Lower lobe of right lung (tissue), 2 donors: ENCODE measurements around the gene ABHD17B. TPM values are rescaled to one million over a fixed set of nuclear protein-coding genes. Genes with fewer than 3 reads are reported as not detected.
"Not testable (repeated sequence)": the region's sequence is repeated elsewhere in the genome, so short reads cannot be mapped to it uniquely, and the experiment has no call there.

Experiments
- ATAC-seq, 2 donors: fragments of 200-7000 bp; cut with Tn5 transposase; one replicate each; pipeline ENCODE4 v1.9.1; 2020 to 2022; ENCODE audit warnings: mild to moderate bottlenecking in 2 of 2, moderate library complexity in 2 of 2
- DNase-seq: peaks from one replicate; pipeline ENCODE4 v3.0.0-alpha.2; 2020
- H3K27ac ChIP-seq: fragments of 200-600 bp; one replicate; pipeline ENCODE4 v1.8.0; 2022
- H3K27me3 ChIP-seq: fragments of 200-600 bp; one replicate; pipeline ENCODE4 v1.8.0; 2022; ENCODE audit warnings: low read depth
- H3K36me3 ChIP-seq: fragments of 200-600 bp; one replicate; pipeline ENCODE4 v1.8.0; 2022; ENCODE audit warnings: mild to moderate bottlenecking
- H3K4me1 ChIP-seq: fragments of 200-600 bp; one replicate; pipeline ENCODE4 v1.8.0; 2022
- H3K4me3 ChIP-seq: fragments of 200-600 bp; one replicate; pipeline ENCODE4 v1.8.0; 2022; ENCODE audit warnings: mild to moderate bottlenecking
- H3K9me3 ChIP-seq: fragments of 200-600 bp; one replicate; pipeline ENCODE4 v1.8.0; 2022
- intact Hi-C: fragments of 100-400 bp; cut with DNase I; formaldehyde crosslinking; loops from one replicate; pipeline ENCODE4 v1.11.0; 2022
- total RNA-seq: library from RNA; stranded (reverse); fragmentation: NEBNext Ultra II Directional; extraction: Animal tissue kit (Norgen Biotek cat#: 25700); gene quantifications from one replicate; pipeline ENCODE4 v1.2.1, GENCODE V29; 2021
- TF ChIP-seq, protein P1 (sequence below): fragments of 200-600 bp; IDR thresholded peaks from one replicate; pipeline ENCODE4 v1.8.0; 2022; ENCODE audit warnings: antibody characterized with exemption, mild to moderate bottlenecking
- donor health status: DM: no; HTN: yes; CAD: no; lungs with severe emphysema.

The ABHD17B gene
- total RNA-seq, 1 donor from 2014 or later, result 12.8 TPM

DNA sequence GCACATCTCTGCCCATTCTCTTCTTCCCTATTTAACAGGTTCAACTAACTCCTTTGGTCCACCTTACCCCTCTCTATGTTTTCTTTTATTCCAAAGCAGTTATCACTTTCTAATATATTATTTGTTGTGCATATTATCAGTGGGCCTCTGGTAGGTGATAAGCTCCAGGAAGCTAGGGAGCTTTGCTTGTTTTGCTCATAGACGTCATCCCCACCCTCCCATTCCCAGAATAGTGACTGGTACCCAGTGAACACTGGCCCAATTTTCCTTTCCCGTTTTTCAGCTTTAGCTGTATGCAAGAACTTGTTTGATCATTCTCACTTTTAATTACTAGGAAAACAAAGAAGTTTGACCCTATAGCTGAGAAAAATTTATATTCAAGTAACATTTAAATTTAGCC lies 6.9 kb downstream of the ABHD17B start:
- H3K27me3 ChIP-seq, result no peaks in the 10 kb centered on the region
- H3K36me3 ChIP-seq, result peaks cover 7% of the 10 kb centered on the region
- TF ChIP-seq, protein P1, sequence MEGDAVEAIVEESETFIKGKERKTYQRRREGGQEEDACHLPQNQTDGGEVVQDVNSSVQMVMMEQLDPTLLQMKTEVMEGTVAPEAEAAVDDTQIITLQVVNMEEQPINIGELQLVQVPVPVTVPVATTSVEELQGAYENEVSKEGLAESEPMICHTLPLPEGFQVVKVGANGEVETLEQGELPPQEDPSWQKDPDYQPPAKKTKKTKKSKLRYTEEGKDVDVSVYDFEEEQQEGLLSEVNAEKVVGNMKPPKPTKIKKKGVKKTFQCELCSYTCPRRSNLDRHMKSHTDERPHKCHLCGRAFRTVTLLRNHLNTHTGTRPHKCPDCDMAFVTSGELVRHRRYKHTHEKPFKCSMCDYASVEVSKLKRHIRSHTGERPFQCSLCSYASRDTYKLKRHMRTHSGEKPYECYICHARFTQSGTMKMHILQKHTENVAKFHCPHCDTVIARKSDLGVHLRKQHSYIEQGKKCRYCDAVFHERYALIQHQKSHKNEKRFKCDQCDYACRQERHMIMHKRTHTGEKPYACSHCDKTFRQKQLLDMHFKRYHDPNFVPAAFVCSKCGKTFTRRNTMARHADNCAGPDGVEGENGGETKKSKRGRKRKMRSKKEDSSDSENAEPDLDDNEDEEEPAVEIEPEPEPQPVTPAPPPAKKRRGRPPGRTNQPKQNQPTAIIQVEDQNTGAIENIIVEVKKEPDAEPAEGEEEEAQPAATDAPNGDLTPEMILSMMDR, result no peak
- H3K27ac ChIP-seq, result no peak overlapping the region
- no peak for DNase-seq
- no peak for ATAC-seq
- no peaks in the 10 kb centered on the region for H3K9me3 ChIP-seq
- intact Hi-C loops, result no loop called here
- no peak overlapping the region for H3K4me3 ChIP-seq
- peaks cover 8% of the 10 kb centered on the region for H3K4me1 ChIP-seq

DNA sequence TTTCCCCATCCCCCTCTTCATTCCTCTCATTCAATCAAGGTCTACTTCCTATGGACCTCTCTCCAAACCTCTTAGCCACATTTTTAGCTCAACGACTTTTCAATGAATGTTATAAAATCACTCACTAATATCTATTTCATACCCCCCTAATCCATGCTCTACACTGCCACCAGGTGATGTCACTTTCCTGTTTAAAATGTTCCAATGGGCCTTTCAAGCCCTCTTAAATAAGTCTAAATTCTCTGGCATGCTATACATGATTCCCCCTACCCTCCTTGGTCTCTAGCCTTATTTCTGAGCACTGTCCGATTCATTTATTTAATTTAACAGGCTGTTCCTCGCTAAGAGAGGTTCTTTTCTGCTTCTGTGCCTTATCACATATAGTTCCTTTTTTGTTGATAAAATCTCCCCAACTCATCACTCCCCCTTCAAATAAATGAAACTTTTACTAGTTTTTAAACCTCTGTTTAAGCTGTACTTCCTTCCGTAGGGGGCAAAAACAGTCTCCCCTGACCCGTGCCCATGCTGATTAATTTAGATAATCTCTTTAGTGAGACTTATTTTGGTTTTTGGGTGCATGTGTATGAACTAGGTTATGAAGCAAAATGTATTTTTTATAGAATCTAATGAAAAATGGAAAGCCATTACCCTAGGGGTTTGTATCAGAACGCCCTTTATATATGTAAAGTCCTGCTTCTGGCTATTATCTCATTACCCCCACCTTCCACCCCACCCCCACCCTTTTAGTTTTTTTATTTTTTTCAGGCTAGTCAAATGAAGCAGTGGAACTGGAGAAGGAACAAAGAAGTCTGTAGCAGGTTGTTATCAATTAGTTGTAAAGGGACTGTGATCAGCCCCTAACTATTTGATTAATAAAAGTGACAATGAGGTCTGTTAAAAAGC lies 9.0 kb downstream of the ABHD17B start:
- H3K9me3 ChIP-seq, result no peaks in the 10 kb centered on the region
- TF ChIP-seq, protein P1, result no peak
- ATAC-seq, result no peak
- peaks cover 7% of the 10 kb centered on the region for H3K36me3 ChIP-seq
- no peak for DNase-seq
- peaks cover 11% of the 10 kb centered on the region for H3K4me1 ChIP-seq
- no peak overlapping the region for H3K27ac ChIP-seq
- intact Hi-C loops, result no loop called here
- H3K4me3 ChIP-seq, result no peak overlapping the region
- no peaks in the 10 kb centered on the region for H3K27me3 ChIP-seq

DNA sequence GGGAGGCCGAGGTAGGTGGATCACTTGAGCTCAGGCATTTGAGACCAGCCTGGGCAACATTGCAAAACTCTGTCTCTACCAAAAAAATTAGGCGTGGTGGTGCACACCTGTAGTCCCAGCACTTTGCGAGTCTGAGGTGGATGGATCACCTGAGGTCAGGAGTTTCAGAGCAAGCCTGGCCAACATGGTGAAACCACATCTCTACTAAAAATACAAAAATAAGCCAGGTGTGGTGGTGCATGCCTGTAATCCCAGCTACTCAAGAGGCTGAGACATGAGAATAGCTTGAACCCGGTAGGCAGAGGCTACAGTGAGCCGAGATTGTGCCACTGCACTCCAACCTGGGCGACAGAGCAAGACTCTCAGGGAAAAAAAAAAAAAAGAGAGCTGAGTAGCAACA lies 12.2 kb downstream of the ABHD17B start:
- H3K27ac ChIP-seq, DNase-seq, H3K27me3 ChIP-seq, H3K9me3 ChIP-seq, H3K4me3 ChIP-seq, ATAC-seq, intact Hi-C loops, H3K36me3 ChIP-seq: not testable (repeated sequence)
- peaks cover 24% of the 10 kb centered on the region for H3K4me1 ChIP-seq

DNA sequence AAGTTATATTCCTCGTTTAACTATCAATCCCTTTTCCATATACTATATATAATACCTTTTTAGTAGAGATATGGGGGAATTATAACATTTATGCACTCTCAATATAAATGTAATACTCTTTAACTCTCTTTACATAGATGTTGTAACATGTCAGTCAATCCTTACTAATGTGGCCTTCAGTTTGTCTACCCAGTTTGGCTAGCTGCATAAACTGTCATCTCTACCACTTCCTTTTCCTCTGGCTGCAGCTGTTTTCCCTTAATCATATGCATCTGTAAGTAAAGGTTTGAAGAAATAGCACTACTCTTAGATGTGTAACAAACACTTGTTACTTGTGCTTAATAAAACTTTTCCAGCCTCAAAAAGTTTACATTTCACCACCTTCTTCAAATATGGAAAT lies 13.4 kb downstream of the ABHD17B start:
- H3K36me3 ChIP-seq, result no peaks in the 10 kb centered on the region
- ATAC-seq, result no peak
- intact Hi-C loops, result no loop called here
- H3K27me3 ChIP-seq, result no peaks in the 10 kb centered on the region
- no peak overlapping the region for H3K27ac ChIP-seq
- no peaks in the 10 kb centered on the region for H3K9me3 ChIP-seq
- H3K4me3 ChIP-seq, result no peak overlapping the region
- peaks cover 24% of the 10 kb centered on the region for H3K4me1 ChIP-seq
- no peak for DNase-seq
- TF ChIP-seq, protein P1, result no peak

DNA sequence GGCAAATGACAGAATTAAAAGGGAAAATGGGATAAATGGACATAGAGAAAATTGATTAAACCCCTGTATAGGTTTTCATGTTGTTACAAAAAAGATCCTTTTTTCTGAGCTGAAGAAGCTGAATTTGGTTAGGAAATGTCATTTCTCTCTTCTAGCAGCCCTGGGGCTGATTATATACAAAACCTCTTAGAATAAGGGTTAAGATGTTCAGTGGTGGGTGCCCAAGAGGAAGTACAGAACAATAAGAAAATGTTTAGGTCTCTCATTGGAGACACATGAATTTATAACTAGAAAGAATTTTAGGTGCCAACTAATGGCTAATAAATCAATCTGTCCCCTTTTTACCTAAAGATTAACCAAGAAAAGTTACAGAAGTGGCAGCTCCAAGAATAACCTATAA lies 14.2 kb downstream of the ABHD17B start:
- Histone ChIP-seq H3K9me3 (no peaks in the 10 kb centered on the region), H3K27me3 (no peaks in the 10 kb centered on the region), H3K4me1 (peaks cover 24% of the 10 kb centered on the region), H3K4me3 (no peak overlapping the region), H3K36me3 (no peaks in the 10 kb centered on the region), H3K27ac (no peak overlapping the region)
- DNase-seq (no peak), ATAC-seq (no peak)
- TF ChIP-seq, protein P1, result no peak
- intact Hi-C loops, result no loop called here

DNA sequence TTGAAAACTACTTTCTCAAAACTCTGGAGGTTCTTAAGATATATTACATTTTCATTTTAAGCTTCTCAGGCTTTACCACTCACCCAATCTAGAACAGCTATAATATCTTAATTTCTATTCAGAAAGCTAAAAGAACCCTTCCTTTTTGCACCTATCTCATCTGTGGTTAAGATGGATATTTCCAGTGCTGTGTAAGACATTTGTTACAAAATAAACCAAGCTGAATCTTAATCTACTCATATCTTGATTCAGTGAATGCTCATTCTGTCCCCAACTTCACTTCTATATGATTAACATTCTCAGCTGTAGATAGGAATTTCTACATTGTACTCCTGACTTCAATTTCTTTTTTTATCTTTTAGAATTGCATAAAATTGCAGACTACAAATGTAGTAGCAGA lies 15.0 kb downstream of the ABHD17B start:
- H3K4me3 ChIP-seq, result no peak overlapping the region
- ATAC-seq (no peak), DNase-seq (no peak)
- H3K4me1 ChIP-seq, result peaks cover 24% of the 10 kb centered on the region
- H3K27me3 ChIP-seq, result no peaks in the 10 kb centered on the region
- TF ChIP-seq, protein P1, result no peak
- no peak overlapping the region for H3K27ac ChIP-seq
- H3K36me3 ChIP-seq, result no peaks in the 10 kb centered on the region
- H3K9me3 ChIP-seq, result no peaks in the 10 kb centered on the region
- intact Hi-C loops, result no loop called here
